ENCODE results near the gene FAAP24.

FAAP24 gene, protein sequence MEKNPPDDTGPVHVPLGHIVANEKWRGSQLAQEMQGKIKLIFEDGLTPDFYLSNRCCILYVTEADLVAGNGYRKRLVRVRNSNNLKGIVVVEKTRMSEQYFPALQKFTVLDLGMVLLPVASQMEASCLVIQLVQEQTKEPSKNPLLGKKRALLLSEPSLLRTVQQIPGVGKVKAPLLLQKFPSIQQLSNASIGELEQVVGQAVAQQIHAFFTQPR

DNA sequence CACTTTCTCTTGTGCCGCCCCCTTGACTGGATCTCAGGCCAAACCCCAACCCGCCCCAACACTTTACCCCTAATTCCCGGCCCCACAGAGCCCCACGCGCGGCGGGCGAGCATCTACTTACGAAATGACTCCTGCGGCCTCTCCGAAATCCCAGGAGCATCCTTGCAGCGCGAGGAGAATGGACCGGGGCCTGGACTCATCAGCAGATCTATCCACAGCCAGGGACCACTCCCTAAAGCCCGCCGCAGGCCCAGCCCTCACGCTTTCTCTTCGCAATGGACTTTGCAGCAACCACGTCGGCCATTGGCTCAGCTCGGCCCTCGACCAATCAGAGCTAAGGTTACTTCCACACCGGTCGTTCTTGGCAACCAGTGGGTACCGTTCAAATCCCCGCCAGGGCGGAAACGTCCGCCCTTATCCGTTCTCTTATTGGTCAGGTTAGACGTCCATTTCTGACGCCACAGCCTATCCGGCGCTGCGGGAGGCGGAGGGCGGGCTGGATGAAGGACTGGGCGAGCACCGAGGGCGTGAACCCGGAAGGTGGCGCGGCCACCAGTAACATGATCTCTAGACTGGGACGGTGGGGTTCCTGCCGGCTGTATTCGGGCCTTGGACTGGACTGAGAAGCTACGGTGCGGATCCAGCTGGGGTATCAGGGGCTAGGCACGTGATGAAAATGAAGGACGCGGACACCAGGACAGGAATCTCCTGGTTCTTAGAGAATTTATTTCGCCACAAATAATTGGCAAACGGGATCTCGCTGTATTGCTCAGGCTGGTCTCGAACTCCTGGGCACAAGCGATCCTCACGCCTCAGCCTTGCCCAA lies at the start of gene FAAP24, which contains the start of gene CEP89:
TSS of gene FAAP24 (plus strand) at position 528 of the 826 bp plus-strand sequence. CDS start 955 bp downstream, outside the sequence.
TSS of gene CEP89 (minus strand) at position 244 of the 826 bp plus-strand sequence. CDS start at position 160, 84 bp downstream.
- no peak for TF ChIP-seq GATA3 (IDR thresholded peaks at IDR 0.05; ENCODE audit: low read depth, low read length)
- TF ChIP-seq GATA2 (IDR thresholded peaks at IDR 0.05; ENCODE audit: low read depth, low read length), result no peak; the same call in 1 of the 2 replicates

DNA sequence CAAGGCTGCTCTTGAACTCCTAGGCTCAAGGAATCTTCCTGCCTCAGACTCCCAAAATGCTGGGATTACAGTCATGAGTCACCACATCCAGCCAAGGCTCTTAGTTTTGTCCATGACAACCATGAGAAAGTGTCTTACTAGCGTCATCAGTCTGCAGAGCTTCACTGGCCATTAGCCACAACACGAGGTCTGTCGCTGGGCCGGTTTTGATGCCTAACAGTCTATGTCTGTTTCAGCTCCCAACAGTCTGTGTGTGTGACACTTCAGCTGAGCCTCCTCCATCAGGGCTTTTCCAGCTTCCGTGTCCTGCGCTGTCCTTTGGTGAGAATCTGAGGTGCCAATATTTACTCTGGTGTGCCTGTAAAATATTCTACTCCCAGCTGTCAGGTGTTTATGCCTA lies 47.8 kb upstream of the FAAP24 start:
- TF ChIP-seq GATA3 (IDR thresholded peaks at IDR 0.05; ENCODE audit: low read depth, low read length) (no peak), GATA2 (IDR thresholded peaks at IDR 0.05; ENCODE audit: low read depth, low read length) (no peak)

DNA sequence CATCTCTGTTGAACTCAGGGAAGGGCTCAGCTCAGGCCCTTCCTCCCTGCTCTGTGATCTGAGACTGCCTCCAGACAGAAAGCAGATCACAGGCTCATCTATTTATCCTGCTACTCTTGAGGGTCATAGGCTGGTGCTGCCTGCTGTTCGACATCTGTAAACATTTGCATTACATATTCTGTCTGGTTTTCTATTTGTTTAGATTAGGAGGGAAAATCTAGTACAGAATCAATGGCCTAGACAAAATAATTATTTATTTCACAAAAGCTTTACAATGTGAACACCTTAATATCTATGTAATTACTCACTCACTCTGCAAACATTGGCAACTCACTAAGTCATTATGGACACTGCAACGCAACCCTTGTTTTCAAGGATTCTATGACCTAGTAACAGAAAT lies 43.2 kb upstream of the FAAP24 start:
- TF ChIP-seq GATA2 (IDR thresholded peaks at IDR 0.05; ENCODE audit: low read depth, low read length), result no peak
- TF ChIP-seq GATA3 (IDR thresholded peaks at IDR 0.05; ENCODE audit: low read depth, low read length), result no peak

DNA sequence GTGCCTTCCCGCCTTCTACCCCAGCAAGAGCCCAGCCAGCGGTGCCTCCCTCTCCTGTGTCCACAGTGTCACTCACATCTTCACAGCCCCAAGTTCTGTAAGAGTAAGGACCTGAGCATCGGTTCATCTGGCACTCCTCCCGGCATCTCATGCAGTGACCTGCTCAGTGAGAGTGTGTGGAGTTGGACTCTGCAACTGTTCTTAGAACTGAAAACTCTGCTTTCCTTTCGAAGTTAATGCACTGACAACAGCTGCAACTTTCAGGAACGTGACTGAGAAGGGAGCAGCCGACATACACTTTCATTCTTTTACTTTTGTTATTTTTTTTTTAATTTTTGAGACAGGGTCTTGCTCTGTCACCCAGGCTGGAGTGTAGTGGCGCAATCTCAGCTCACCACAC lies 41.5 kb upstream of the FAAP24 start:
- no peak for TF ChIP-seq GATA2 (IDR thresholded peaks at IDR 0.05; ENCODE audit: low read depth, low read length)
- no peak for TF ChIP-seq GATA3 (IDR thresholded peaks at IDR 0.05; ENCODE audit: low read depth, low read length)

DNA sequence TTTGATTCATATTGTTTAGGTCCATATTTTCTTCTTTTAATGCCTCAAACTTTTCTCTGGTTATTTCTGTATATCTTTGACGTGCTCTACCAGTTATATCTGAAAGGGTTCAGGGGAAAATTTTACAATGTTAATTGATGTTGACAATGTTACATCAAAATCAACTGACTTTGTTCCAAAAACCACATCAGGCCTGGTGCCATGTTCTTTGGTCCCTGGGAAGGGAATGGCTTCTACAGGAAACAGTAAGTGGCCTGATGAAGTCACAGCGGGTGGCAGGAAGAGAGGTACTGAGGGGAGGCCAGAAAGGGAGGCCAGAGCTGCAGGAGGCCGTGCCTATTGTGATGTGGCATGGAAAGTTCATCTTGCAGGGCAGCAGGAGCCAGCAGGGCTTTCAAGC lies 38.5 kb upstream of the FAAP24 start:
- no peak for TF ChIP-seq GATA3 (IDR thresholded peaks at IDR 0.05; ENCODE audit: low read depth, low read length)
- TF ChIP-seq GATA2 (IDR thresholded peaks at IDR 0.05; ENCODE audit: low read depth, low read length), result no peak

DNA sequence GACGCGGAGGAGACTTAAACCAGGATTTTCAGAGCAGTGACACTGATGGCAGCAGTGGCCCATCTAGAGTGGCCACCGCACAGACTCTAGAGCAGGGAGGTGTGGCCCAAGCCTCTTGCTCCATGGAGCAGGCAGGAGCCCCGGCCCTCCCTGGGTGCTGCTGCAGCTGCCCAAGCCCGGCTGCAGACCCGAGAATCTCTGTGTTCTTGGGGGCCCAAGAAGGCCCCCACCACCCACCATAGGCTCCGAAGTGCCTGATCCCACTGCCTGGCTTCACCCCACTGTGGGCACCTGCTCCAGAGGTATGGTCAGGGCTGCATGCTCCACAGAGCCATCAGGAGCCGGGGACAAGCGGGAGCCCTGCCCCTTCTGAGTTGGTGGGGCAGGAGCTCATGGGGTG lies 36.4 kb upstream of the FAAP24 start:
- TF ChIP-seq GATA3 (IDR thresholded peaks at IDR 0.05; ENCODE audit: low read depth, low read length) (no peak), GATA2 (IDR thresholded peaks at IDR 0.05; ENCODE audit: low read depth, low read length) (no peak)

DNA sequence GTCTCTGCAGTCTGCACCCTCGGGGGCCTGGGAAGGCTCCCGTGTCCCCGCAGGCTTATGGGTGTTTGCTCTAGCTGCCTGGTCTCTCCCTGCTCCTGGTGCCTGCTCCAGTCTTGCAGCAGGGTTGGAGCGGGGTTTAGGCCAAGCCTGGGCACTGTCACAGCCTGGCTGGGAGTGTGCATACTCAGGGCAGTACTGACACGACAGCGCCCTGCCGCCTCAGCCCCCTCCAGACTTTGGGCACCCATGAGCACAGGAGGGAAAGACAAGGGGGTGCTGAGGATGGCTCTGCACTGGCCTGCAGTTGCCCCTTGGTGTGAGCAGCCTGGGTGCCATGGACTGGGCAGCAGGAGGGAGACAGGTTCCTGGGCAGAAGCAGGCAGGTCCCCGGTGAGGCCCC lies 36.0 kb upstream of the FAAP24 start:
- TF ChIP-seq GATA2 (IDR thresholded peaks at IDR 0.05; ENCODE audit: low read depth, low read length) (no peak), GATA3 (IDR thresholded peaks at IDR 0.05; ENCODE audit: low read depth, low read length) (no peak)

DNA sequence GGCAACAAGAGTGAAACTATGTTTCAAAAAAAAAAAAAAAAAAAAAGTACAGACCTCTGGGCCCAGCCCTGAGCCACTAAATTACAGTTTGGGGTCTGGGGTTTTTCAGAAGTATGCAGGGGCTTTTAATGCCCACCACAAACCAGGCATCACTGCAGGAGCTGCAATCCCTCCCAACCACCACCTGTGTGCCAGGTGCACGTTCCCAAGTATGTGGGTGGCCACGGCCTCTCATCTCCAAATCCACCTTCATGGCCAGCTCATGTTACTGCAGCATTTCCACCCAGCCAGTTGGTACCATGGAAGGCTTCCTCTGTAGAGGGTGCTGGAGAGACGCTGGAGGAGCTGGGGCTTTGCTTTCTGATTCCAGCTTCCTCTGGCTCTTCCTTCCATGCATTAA lies 26.8 kb upstream of the FAAP24 start:
- TF ChIP-seq GATA3 (IDR thresholded peaks at IDR 0.05; ENCODE audit: low read depth, low read length), result no peak
- TF ChIP-seq GATA2 (IDR thresholded peaks at IDR 0.05; ENCODE audit: low read depth, low read length), result no peak

DNA sequence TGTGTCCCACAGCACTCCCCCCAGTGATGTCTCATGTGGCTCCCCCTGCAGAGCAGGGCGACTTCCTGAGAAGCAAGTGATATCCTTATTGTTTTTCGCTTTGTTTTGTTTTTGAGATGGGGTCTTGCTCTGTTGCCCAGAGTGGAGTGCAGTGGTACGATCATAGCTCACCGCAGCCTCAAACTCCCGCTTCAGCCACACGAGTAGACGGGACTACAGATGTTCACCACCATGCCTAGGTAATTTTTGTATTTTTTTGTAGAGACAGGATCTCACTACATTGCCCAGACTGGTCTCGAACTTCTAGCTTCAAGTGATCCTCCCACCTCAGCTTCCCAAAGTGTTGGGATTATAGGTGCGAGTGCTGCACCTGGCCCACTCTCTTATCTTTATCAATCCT lies 5.3 kb upstream of the FAAP24 start:
- no peak for TF ChIP-seq GATA3 (IDR thresholded peaks at IDR 0.05; ENCODE audit: low read depth, low read length)
- TF ChIP-seq GATA2 (IDR thresholded peaks at IDR 0.05; ENCODE audit: low read depth, low read length), result no peak

DNA sequence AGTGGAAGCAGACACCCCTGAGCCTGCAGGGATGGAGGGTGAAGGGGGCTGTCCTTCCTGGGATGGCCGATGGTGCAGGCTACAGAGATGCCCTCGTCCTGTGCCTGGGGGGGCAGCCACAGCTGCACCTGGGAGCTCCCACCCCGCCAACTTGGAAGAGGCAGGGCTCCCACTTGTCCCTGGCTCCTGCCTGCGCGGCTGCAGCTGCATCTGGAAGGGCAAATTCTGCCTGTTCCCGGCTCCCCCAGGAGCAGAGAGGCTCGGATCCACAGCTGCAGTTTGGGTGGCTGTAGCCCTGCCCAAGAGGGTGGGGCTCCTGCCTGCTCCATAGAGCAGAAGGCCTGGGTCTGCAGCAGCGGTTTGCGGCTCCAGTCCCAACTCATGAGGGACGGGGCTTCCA lies 2.5 kb upstream of the FAAP24 start:
- TF ChIP-seq GATA3 (IDR thresholded peaks at IDR 0.05; ENCODE audit: low read depth, low read length), result no peak
- no peak for TF ChIP-seq GATA2 (IDR thresholded peaks at IDR 0.05; ENCODE audit: low read depth, low read length)

DNA sequence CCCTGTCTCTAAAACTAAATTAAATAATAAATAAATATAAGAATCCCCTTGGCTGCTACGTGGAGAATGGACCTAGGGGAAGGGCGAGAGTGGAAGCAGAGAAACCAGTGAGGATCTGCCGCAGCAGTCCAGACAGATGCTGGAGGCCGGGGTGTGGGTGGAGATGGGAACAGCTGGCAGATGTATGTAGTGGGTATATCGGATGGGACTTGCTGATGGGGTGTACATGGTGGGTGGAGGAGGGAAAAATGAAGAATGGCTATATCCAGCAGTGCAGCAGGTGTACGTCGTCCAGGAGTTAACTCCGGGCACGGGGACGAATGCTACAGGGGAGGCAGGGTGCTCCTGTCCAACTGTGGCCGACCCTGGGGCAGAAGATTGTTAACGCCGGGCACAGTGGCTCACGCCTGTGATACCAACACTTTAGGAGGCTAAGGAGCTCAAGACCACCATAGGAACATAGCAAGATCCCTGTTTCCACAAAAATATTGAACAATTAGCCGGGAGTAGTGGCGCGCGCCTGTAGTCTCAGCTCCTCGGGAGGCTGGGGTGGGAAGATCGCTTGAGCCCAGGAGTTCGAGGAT lies 938 bp upstream of the FAAP24 start:
- TF ChIP-seq GATA2 (IDR thresholded peaks at IDR 0.05; ENCODE audit: low read depth, low read length) (no peak), GATA3 (IDR thresholded peaks at IDR 0.05; ENCODE audit: low read depth, low read length) (no peak)

DNA sequence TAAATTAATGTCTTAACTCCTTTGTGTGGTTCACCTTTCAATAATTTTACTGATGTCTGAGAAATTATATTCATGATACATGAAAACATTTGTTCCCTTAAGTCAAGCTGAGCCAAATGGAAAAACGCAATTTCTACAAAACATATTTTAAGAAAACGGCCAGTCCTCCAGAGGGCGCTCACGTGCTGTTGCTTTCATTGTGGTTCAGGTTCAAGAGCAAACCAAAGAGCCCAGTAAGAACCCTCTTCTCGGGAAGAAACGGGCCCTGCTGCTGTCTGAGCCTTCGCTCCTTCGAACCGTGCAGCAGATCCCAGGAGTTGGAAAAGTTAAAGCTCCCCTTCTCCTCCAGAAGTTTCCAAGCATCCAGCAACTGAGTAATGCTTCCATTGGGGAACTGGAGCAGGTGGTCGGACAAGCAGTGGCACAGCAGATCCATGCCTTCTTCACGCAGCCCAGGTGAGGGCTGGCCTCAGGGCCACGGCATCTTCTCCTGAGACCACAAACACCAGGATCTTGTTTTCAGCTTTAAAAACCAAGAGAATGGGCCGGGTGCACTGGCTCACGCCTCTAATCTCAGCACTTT lies 4.3 kb downstream of the FAAP24 start:
- TF ChIP-seq GATA3 (IDR thresholded peaks at IDR 0.05; ENCODE audit: low read depth, low read length) (no peak), GATA2 (IDR thresholded peaks at IDR 0.05; ENCODE audit: low read depth, low read length) (no peak)

DNA sequence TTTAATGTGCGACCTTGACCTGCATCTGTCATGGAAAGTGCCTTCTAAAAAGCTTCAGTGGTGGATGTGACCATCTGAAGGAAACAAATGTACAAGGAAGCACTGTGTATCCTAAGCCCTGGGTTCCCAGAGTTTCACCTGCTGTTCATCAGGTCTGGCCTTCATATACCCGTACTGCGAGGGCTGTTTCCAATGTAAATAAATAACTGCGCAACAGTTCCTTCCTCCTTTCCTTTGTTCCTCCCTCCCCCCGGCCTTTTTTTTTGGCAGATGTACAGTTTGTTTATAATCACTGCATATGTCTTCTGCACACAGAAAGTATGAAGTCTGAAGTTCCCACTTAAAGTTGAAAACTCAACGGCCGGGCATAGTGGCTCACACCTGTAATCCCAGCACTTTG lies 5.2 kb downstream of the FAAP24 start:
- no peak for TF ChIP-seq GATA3 (IDR thresholded peaks at IDR 0.05; ENCODE audit: low read depth, low read length)
- no peak for TF ChIP-seq GATA2 (IDR thresholded peaks at IDR 0.05; ENCODE audit: low read depth, low read length)

DNA sequence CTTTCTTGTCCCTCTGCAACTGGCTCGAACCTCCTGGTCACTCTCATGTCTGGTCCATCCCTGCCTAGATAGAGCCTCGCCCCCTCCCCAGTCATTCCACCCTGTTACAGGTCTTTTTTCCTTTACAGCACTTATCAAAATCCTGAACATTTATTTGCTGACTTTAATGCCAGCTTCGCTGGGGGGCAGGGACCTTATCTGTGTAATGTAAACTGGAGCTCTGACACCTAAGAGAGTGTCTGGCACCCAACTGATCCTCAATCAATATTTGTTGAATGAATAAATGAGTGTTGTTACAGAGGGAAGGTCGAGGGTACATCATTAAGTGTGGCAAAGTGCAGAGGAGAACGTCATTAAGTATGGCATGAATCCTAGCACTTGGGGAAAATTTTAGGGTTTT lies 16.7 kb downstream of the FAAP24 start:
- TF ChIP-seq GATA3 (IDR thresholded peaks at IDR 0.05; ENCODE audit: low read depth, low read length) (no peak), GATA2 (IDR thresholded peaks at IDR 0.05; ENCODE audit: low read depth, low read length) (no peak)

Data from SH-SY5Y (cell line).